ENCODE data around the gene C12orf43.

Gene C12orf43

GRCh38 chr12:120977531-120978295 lies 38.6 kb downstream of the C12orf43 start:
- DNase-seq, result no peak

DNA sequence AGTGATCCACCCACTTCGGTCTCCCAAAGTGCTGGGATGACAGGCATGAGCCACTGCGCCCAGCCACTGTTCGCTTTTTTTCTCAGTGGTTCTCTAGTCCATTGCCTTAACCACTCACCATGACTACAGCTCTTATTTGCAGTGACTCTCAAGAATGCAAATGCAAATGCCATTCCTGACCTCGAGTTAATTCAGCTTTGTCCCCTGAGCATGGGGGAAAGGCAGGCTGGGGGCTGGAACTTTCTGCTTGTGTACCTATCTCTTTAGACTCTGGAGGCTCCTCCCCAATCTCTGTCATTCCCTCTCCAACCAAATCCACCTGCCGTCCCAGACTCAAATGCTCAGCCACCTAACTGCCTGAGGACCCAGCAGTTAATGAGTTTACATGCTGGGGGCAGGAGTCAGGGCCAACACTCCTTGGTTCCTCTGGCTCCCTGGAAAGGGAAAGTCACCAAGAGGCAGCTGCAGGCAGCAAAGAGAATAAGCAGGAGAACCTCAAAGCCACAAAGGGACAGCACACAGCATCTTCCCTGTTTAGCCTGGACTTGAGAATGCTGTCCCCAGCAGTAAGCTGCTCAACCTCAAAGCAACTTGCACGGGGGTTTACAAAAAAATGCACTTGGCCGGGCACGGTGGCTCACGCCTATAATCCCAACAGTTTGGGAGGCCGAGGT lies 43.3 kb downstream of the C12orf43 start:
- DNase-seq, result no peak

- DNase-seq, result peak; percentile 37
These were observed 44.7 kb downstream of the C12orf43 start for GRCh38 chr12:120971299-120972180.

DNA sequence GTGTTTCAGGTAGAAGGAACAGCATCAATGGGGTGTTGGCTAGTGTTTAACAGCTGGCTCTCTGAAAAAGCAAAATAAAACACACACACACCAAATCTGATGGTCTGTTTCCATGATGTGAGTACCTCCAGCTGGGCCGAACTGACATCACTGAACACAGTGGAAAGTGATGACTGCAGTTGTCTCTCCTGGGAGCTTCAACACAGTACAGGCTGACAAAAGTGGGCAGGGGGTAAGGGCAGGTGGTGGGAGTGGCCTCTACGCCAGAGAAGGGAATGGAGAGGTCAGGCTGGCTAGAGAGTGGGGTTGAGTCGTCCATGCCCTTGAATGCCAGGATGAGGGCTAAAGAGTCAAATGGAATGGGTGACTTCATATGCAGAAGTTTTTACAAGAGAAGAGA lies 46.0 kb downstream of the C12orf43 start:
- DNase-seq, result no peak

DNA sequence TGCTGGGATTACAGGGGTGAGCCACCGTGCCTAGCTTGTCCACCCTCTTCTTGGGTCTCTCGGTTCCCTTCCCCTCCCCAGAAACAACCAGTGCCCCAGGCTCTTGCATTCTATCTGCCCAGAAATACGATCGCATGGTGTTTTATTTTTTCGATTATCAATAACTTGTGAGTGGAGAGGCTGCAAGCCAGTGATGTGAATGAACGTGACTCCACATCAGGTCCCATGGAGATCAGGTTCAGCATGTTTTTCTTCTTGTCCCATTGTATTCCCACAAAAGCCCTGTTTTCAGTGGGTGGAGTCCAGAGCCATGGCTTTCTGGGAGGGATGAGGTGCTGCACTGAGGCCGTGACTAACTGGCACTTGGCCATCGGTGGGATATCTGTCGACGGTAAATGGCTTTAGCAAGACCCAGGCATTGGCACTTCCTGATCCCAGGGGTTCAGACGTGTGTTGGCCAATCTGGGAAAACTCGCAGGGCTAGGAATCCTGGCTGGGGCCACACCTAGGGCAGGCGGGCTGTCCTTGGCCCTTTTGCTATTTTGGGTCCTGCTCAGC lies 50.7 kb downstream of the C12orf43 start:
- no peak for DNase-seq

- no peak for DNase-seq
These were observed 52.0 kb downstream of the C12orf43 start for GRCh38 chr12:120964298-120964697.

GRCh38 chr12:120962532-120963020 lies 53.7 kb downstream of the C12orf43 start:
- DNase-seq, result no peak

DNA sequence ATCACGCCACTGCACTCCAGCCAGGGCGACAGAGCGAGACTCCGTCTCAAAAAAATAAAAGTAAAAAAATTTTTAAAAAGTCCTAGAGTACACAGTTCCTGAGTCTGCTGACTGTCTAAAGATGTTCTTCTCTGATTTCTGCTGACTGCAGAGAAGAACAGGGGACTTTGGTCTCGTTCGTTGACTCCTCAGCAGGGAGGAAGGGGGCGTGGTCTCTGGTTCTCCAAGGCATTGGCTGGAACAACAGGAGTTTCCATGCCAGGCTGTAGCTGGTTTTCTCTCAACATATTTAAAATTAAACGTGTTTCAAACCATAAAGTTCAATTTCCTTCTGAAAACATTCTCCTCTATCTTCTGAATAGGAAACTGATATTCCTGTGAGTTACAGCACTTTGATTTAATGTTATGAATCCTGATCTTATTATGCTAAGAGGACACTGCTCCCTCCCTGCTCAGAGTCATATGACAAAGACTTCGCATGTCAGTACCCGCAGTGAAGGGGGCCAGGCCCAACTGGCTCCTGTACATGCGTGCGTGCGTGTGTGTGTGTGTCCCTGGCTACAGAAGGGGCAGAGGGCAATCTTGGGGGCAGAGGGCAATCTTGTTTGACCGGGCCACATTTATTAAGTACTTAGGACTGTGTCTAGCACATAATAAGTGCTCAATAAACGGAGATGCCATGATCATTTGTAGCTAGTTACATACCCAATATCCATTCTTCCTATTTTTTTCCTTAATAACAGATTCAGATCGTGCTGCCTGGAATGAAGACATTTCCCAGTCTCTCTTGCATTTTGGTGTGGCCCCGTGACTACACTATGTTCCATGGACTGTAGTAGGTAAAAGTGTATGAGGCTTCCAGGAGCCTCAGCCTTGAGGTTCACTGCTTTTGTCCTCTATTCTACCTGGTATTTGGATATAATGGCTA lies 54.4 kb downstream of the C12orf43 start:
- no peak for DNase-seq

GRCh38 chr12:120960657-120961056 lies 55.6 kb downstream of the C12orf43 start:
- DNase-seq, result no peak

DNA sequence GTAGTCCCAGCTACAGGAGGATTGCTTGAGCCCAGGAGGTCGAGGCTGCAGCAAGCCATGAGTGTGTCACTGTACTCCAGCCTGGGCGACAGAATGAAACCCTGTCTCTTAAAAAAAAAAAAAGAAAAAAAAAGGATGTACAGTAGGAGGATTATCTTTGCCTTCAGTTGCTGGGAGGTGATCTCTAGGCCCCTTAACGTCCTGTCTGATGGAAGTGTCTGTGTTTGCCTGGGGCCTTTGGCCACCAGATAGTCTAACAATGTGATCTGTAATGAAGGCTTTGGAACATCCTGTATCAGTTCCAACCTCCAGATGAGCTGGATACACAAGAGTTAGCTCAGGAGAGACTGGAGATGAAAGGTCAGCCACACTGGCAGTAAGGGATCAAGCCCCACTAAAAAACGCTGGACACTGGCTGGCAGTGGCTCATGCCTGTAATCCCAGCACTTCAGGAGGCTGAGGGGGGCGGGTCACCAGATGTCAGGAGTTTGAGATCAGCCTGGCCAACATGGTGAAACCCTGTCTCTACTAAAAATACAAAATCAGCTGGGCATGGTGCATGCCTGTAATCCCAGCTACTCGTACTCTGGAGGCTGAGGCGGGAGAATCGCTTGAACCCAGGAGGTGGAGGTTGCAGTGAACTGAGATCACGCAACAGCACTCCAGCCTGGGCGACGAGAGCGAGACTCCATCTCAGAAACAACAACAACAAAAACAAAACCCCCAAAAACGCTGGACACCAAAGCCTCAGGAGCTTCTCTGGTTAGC lies 57.0 kb downstream of the C12orf43 start:
- no peak for DNase-seq

GRCh38 chr12:120956579-120957300 lies 59.5 kb downstream of the C12orf43 start:
- DNase-seq, result no peak

DNA sequence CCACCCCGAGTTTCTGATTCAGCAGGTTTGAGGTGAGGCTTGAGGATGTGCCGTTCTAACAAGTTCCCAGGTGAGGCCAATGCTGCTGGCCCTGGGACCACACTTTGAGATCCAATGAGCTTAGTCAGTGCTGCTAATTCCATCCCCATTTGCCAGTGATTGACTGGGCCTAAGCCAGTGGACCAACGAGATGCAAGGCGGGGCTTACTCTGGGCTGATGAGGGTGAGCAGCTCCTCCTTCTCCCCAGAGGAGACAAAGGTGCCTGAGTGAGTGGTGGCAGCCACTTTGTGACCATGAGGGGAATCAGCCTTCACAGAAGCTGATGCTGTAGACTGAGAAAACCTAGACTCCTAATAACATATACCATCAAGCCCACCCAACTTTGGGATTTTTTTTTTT lies 61.1 kb downstream of the C12orf43 start:
- DNase-seq, result no peak

DNA sequence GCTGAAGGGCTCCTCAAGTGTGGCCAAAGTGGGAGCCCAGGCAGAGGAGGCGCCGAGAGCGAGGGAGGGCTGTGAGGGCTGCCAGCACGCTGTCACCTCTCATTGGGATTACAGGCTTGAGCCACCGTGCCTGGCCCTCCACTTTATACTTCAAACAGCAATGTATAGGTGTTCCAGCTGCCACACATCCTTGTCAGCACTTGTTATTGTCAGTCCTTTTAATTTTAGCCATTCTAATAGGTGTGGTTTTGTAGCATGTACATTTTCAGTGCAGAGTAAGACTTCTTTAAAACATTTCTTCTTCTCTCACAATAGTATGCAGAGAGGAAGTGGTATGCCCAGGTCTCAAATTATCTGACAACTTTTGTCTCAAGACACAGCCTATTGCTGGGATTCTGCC lies 65.5 kb downstream of the C12orf43 start:
- DNase-seq, result no peak
